ENCODE results near the gene DSCAM. TPM values are rescaled to one million over a fixed set of nuclear protein-coding genes. Genes with fewer than 3 reads are reported as not detected.

The DSCAM gene
- total RNA-seq, 1 donor from 2014 or later, result not detected

GRCh38 chr21:40757366-40757765, 89.6 kb downstream of the DSCAM start:
- no peak for DNase-seq (ENCODE audit: extremely low spot score in 2 of 2)
- Histone ChIP-seq H3K4me1 (no peaks in the 10 kb centered on the region), H3K27ac (no peak overlapping the region), H3K4me3 (no peak overlapping the region), H3K9me3 (no peaks in the 10 kb centered on the region), H3K27me3 (no peaks in the 10 kb centered on the region), H3K36me3 (no peaks in the 10 kb centered on the region)
- TF ChIP-seq CTCF (IDR thresholded peaks at IDR 0.05), result no peak
- TF ChIP-seq POLR2A (IDR thresholded peaks at IDR 0.05), result no peak
- TF ChIP-seq POLR2AphosphoS5 (IDR thresholded peaks at IDR 0.05; ENCODE audit: insufficient read depth in 1 of 2, low read depth in 1 of 2), result no peak
- intact Hi-C loops (cut with DNase I), result no loop called here

GRCh38 chr21:40754466-40754865, 92.5 kb downstream of the DSCAM start:
- H3K27me3 ChIP-seq, result no peaks in the 10 kb centered on the region
- no peak overlapping the region for H3K4me3 ChIP-seq
- no peaks in the 10 kb centered on the region for H3K4me1 ChIP-seq
- no peak overlapping the region for H3K27ac ChIP-seq
- DNase-seq (ENCODE audit: extremely low spot score in 2 of 2), result no peak
- H3K9me3 ChIP-seq, result no peaks in the 10 kb centered on the region
- H3K36me3 ChIP-seq, result no peaks in the 10 kb centered on the region
- no peak for TF ChIP-seq POLR2A (IDR thresholded peaks at IDR 0.05)
- TF ChIP-seq POLR2AphosphoS5 (IDR thresholded peaks at IDR 0.05; ENCODE audit: insufficient read depth in 1 of 2, low read depth in 1 of 2), result no peak
- TF ChIP-seq CTCF (IDR thresholded peaks at IDR 0.05), result no peak
- intact Hi-C loops (cut with DNase I), result no loop called here

GRCh38 chr21:40753756-40754155, 93.2 kb downstream of the DSCAM start:
- Histone ChIP-seq H3K4me1 (no peaks in the 10 kb centered on the region), H3K27ac (no peak overlapping the region), H3K4me3 (no peak overlapping the region), H3K9me3 (no peaks in the 10 kb centered on the region), H3K36me3 (no peaks in the 10 kb centered on the region), H3K27me3 (no peaks in the 10 kb centered on the region)
- TF ChIP-seq CTCF (IDR thresholded peaks at IDR 0.05), result no peak
- no peak for TF ChIP-seq POLR2A (IDR thresholded peaks at IDR 0.05)
- TF ChIP-seq POLR2AphosphoS5 (IDR thresholded peaks at IDR 0.05; ENCODE audit: insufficient read depth in 1 of 2, low read depth in 1 of 2), result no peak
- no peak for DNase-seq (ENCODE audit: extremely low spot score in 2 of 2)
- intact Hi-C loops (cut with DNase I), result no loop called here

- TF ChIP-seq POLR2A (IDR thresholded peaks at IDR 0.05) (no peak), CTCF (IDR thresholded peaks at IDR 0.05) (no peak), POLR2AphosphoS5 (IDR thresholded peaks at IDR 0.05; ENCODE audit: insufficient read depth in 1 of 2, low read depth in 1 of 2) (no peak)
- Histone ChIP-seq H3K27me3 (no peaks in the 10 kb centered on the region), H3K36me3 (no peaks in the 10 kb centered on the region), H3K27ac (no peak overlapping the region), H3K4me1 (no peaks in the 10 kb centered on the region), H3K4me3 (no peak overlapping the region), H3K9me3 (no peaks in the 10 kb centered on the region)
- DNase-seq (ENCODE audit: extremely low spot score in 2 of 2), result no peak
- intact Hi-C loops (cut with DNase I), result no loop called here
Observed at GRCh38 chr21:40752125-40752524, 94.8 kb downstream of the DSCAM start.

- no peak for DNase-seq (ENCODE audit: extremely low spot score in 2 of 2)
- H3K9me3 ChIP-seq, result no peaks in the 10 kb centered on the region
- TF ChIP-seq POLR2A (IDR thresholded peaks at IDR 0.05) (no peak), CTCF (IDR thresholded peaks at IDR 0.05) (no peak), POLR2AphosphoS5 (IDR thresholded peaks at IDR 0.05; ENCODE audit: insufficient read depth in 1 of 2, low read depth in 1 of 2) (no peak)
- no peaks in the 10 kb centered on the region for H3K4me1 ChIP-seq
- no peak overlapping the region for H3K27ac ChIP-seq
- H3K27me3 ChIP-seq, result no peaks in the 10 kb centered on the region
- intact Hi-C loops (cut with DNase I), result no loop called here
- no peaks in the 10 kb centered on the region for H3K36me3 ChIP-seq
- no peak overlapping the region for H3K4me3 ChIP-seq
Observed at GRCh38 chr21:40751221-40751620, 95.7 kb downstream of the DSCAM start.

All from vagina (tissue), 2 donors.